ENCODE data around the gene PCDHGA9. TPM values are rescaled to one million over a fixed set of nuclear protein-coding genes. Genes with fewer than 3 reads are reported as not detected.

The PCDHGA9 gene
- total RNA-seq, 3 donors from 2014 or later: 0.13 to 0.18 (median 0.16) TPM

GRCh38 chr5:141439411-141440141 is 37.0 kb downstream of the PCDHGA9 start:
- Mint-ChIP-seq H3K9me3 (peaks cover 7% of the 10 kb centered on the region), H3K4me3 (no peak overlapping the region), H3K36me3 (ENCODE audit: insufficient read depth) (no peaks in the 10 kb centered on the region), H3K4me1 (ENCODE audit: low read depth) (no peaks in the 10 kb centered on the region), H3K27me3 (ENCODE audit: low read depth) (peaks cover 30% of the 10 kb centered on the region)
- ATAC-seq (no peak), DNase-seq (no peak)

GRCh38 chr5:141440341-141440740 is 37.8 kb downstream of the PCDHGA9 start:
- DNase-seq (no peak), ATAC-seq (no peak)
- Mint-ChIP-seq H3K36me3 (ENCODE audit: insufficient read depth) (no peaks in the 10 kb centered on the region), H3K27me3 (ENCODE audit: low read depth) (peaks cover 33% of the 10 kb centered on the region), H3K9me3 (peaks cover 3% of the 10 kb centered on the region), H3K4me1 (ENCODE audit: low read depth) (no peaks in the 10 kb centered on the region), H3K4me3 (no peak overlapping the region)

- Mint-ChIP-seq H3K36me3 (ENCODE audit: insufficient read depth) (no peaks in the 10 kb centered on the region), H3K4me1 (ENCODE audit: low read depth) (no peaks in the 10 kb centered on the region), H3K4me3 (no peak overlapping the region), H3K9me3 (peaks cover 3% of the 10 kb centered on the region), H3K27me3 (ENCODE audit: low read depth) (peaks cover 37% of the 10 kb centered on the region)
- DNase-seq: no peak
- ATAC-seq: no peak
These were observed 39.1 kb downstream of the PCDHGA9 start for GRCh38 chr5:141441571-141442170.

Other genes with a start within 250 kb of the PCDHGA9 start
- not detected for gene PCDHB7, start 230.1 kb upstream of the PCDHGA9 start, total RNA-seq
- gene PCDHB8, start 225.0 kb upstream of the PCDHGA9 start, total RNA-seq: not detected
- gene PCDHB16, start 220.4 kb upstream of the PCDHGA9 start, total RNA-seq: not detected
- not detected for gene PCDHB9, start 215.6 kb upstream of the PCDHGA9 start, total RNA-seq
- under 1 TPM in 1 of 3 donors, not detected in 2; 0.08 TPM for gene PCDHB10, start 210.4 kb upstream of the PCDHGA9 start, total RNA-seq
- gene PCDHB11, start 203.2 kb upstream of the PCDHGA9 start, total RNA-seq: not detected
- not detected for gene PCDHB12, start 194.1 kb upstream of the PCDHGA9 start, total RNA-seq
- gene PCDHB13, start 188.9 kb upstream of the PCDHGA9 start, total RNA-seq: under 1 TPM; 0.08 to 0.16 (median 0.10) TPM
- under 1 TPM in 2 of 3 donors, not detected in 1; 0.08 TPM for gene PCDHB14, start 179.4 kb upstream of the PCDHGA9 start, total RNA-seq
- under 1 TPM in 1 of 3 donors, not detected in 2; 0.08 TPM for gene PCDHB15, start 157.4 kb upstream of the PCDHGA9 start, total RNA-seq
- gene SLC25A2, start 98.7 kb upstream of the PCDHGA9 start, total RNA-seq: under 1 TPM in 1 of 3 donors, not detected in 2; 0.18 TPM
- gene TAF7, start 82.0 kb upstream of the PCDHGA9 start, total RNA-seq: 10 to 100 TPM; 64.8 to 73.8 (median 70.4) TPM
- under 1 TPM; 0.05 to 0.11 (median 0.11) TPM for gene PCDHGA1, start 72.3 kb upstream of the PCDHGA9 start, total RNA-seq
- gene PCDHGA2, start 64.0 kb upstream of the PCDHGA9 start, total RNA-seq: under 1 TPM in 1 of 3 donors, not detected in 2; 0.05 TPM
- not detected for gene PCDHGA3, start 58.9 kb upstream of the PCDHGA9 start, total RNA-seq
- under 1 TPM in 1 of 3 donors, not detected in 2; 0.13 TPM for gene PCDHGB1, start 52.7 kb upstream of the PCDHGA9 start, total RNA-seq
- under 1 TPM; 0.08 to 0.30 (median 0.08) TPM for gene PCDHGA4, start 47.8 kb upstream of the PCDHGA9 start, total RNA-seq
- gene PCDHGB2, start 42.8 kb upstream of the PCDHGA9 start, total RNA-seq: under 1 TPM; 0.13 to 0.43 (median 0.40) TPM
- under 1 TPM; 0.05 to 0.13 (median 0.08) TPM for gene PCDHGA5, start 38.6 kb upstream of the PCDHGA9 start, total RNA-seq
- gene PCDHGB3, start 32.5 kb upstream of the PCDHGA9 start, total RNA-seq: under 1 TPM; 0.10 to 0.19 (median 0.13) TPM
- gene PCDHGA6, start 28.9 kb upstream of the PCDHGA9 start, total RNA-seq: under 1 TPM; 0.13 to 0.27 (median 0.18) TPM
- under 1 TPM in 2 of 3 donors, not detected in 1; 0.08 to 0.11 TPM for gene PCDHGA7, start 20.0 kb upstream of the PCDHGA9 start, total RNA-seq
- under 1 TPM; 0.08 to 0.22 (median 0.20) TPM for gene PCDHGB4, start 15.1 kb upstream of the PCDHGA9 start, total RNA-seq
- not detected for gene PCDHGA8, start 10.1 kb upstream of the PCDHGA9 start, total RNA-seq
- gene PCDHGB5, start 4.8 kb upstream of the PCDHGA9 start, total RNA-seq: under 1 TPM; 0.26 to 0.91 (median 0.27) TPM
- under 1 TPM; 0.08 to 0.22 (median 0.18) TPM for gene PCDHGB6, start 5.2 kb downstream of the PCDHGA9 start, total RNA-seq
- gene PCDHGA10, start 10.2 kb downstream of the PCDHGA9 start, total RNA-seq: under 1 TPM; 0.25 to 0.68 (median 0.40) TPM
- under 1 TPM in 1 of 3 donors, not detected in 2; 0.15 TPM for gene PCDHGB7, start 14.9 kb downstream of the PCDHGA9 start, total RNA-seq
- under 1 TPM; 0.05 to 0.13 (median 0.05) TPM for gene PCDHGA11, start 18.3 kb downstream of the PCDHGA9 start, total RNA-seq
- under 1 TPM; 0.11 to 0.24 (median 0.20) TPM for gene PCDHGA12, start 27.7 kb downstream of the PCDHGA9 start, total RNA-seq
- gene PCDHGC3, start 73.2 kb downstream of the PCDHGA9 start, total RNA-seq: under 1 TPM; 0.22 to 0.55 (median 0.48) TPM
- not detected for gene PCDHGC4, start 82.3 kb downstream of the PCDHGA9 start, total RNA-seq
- gene PCDHGC5, start 86.3 kb downstream of the PCDHGA9 start, total RNA-seq: not detected
- 100 to 1,000 TPM; 243 to 289 (median 269) TPM for gene DIAPH1, start 216.2 kb downstream of the PCDHGA9 start, total RNA-seq
- 10 to 100 TPM; 66.1 to 73.8 (median 71.7) TPM for gene HDAC3, start 234.1 kb downstream of the PCDHGA9 start, total RNA-seq
- gene RELL2, start 234.2 kb downstream of the PCDHGA9 start, total RNA-seq: 10 to 100 TPM; 25.8 to 30.4 (median 29.5) TPM
- gene FCHSD1, start 248.6 kb downstream of the PCDHGA9 start, total RNA-seq: 10 to 100 TPM; 20.5 to 29.7 (median 22.1) TPM